Measurements from ENCODE around the gene HEY2.

DNA sequence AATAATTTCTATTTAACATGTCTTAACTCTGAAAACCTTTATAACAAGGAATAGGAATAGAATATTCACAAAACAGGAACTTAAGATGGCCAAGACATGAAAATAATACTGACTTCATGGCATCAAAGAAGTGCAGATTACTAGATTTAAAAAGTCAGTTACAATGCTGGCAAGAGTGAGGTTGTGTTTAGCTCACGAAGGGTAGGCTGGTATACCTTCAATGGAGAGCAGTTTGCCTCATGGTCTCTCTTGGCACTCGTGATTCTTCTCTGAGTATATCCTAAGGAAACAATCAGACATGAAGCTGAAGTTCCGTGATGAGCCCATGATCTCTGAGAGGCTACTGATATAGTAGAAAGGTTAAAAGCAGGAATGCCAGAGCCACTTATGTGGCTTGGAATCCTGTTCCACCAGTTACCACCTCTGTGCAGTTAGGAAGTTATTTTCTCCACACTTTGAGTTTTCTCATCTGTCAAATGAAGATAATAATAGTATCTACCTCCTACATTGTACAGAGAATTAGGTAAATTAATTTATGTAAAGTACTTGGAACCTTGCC, 48.5 kb downstream of the HEY2 start:
- TF ChIP-seq JUN (IDR thresholded peaks at IDR 0.05; ENCODE audit: borderline replicate concordance, insufficient read depth, insufficient read length, low read depth) (no peak), POLR2AphosphoS5 (IDR thresholded peaks at IDR 0.05; ENCODE audit: insufficient read depth, low read depth, low read length) (no peak), POLR2A (IDR thresholded peaks at IDR 0.05; ENCODE audit: low read depth, low read length) (no peak), FOS (IDR thresholded peaks at IDR 0.05; ENCODE audit: borderline replicate concordance, insufficient read depth, low read length) (no peak), EZH2 (IDR thresholded peaks at IDR 0.05; ENCODE audit: borderline replicate concordance, low read depth, low read length, severe bottlenecking) (no peak), MYC (IDR thresholded peaks at IDR 0.05; ENCODE audit: low read depth, low read length) (no peak)
- TF ChIP-seq, protein P1, sequence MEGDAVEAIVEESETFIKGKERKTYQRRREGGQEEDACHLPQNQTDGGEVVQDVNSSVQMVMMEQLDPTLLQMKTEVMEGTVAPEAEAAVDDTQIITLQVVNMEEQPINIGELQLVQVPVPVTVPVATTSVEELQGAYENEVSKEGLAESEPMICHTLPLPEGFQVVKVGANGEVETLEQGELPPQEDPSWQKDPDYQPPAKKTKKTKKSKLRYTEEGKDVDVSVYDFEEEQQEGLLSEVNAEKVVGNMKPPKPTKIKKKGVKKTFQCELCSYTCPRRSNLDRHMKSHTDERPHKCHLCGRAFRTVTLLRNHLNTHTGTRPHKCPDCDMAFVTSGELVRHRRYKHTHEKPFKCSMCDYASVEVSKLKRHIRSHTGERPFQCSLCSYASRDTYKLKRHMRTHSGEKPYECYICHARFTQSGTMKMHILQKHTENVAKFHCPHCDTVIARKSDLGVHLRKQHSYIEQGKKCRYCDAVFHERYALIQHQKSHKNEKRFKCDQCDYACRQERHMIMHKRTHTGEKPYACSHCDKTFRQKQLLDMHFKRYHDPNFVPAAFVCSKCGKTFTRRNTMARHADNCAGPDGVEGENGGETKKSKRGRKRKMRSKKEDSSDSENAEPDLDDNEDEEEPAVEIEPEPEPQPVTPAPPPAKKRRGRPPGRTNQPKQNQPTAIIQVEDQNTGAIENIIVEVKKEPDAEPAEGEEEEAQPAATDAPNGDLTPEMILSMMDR (IDR thresholded peaks at IDR 0.05; ENCODE audit: extremely low read depth in 1 of 2, insufficient read depth in 1 of 2, low read depth in 1 of 2, low read length in 2 of 2): no peak
- TF ChIP-seq, protein P2, sequence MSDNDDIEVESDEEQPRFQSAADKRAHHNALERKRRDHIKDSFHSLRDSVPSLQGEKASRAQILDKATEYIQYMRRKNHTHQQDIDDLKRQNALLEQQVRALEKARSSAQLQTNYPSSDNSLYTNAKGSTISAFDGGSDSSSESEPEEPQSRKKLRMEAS (IDR thresholded peaks at IDR 0.05; ENCODE audit: insufficient read depth, insufficient read length): no peak

Data from endothelial cell of umbilical vein (primary cell).